Mesenchymal stem cell (in vitro differentiated cells and primary cell): Measurements from ENCODE around the gene TP53TG5.
A peak's percentile ranks its signal among the peaks of the same experiment; 100 is the strongest.
"Not testable (repeated sequence)": the region's sequence is repeated elsewhere in the genome, so short reads cannot be mapped to it uniquely, and the experiment has no call there.

Source experiments
- DNase-seq: peaks from one replicate; pipeline ENCODE4 v3.0.0-alpha.2; 2013
- H2AFZ ChIP-seq: one replicate; pipeline ENCODE4 v1.6.1; 2013; ENCODE audit warnings: low read depth, mild to moderate bottlenecking, control low read depth, inconsistent platforms, low read length, moderate library complexity
- H2AK5ac ChIP-seq: 2 replicates; pipeline ENCODE4 v1.6.1; 2013; ENCODE audit warnings: low read length, moderate library complexity, mild to moderate bottlenecking, inconsistent platforms; ENCODE audit not compliant: severe bottlenecking
- H2BK120ac ChIP-seq: one replicate; pipeline ENCODE4 v1.6.1; 2013; ENCODE audit warnings: low read depth, mild to moderate bottlenecking, inconsistent platforms, low read length, moderate library complexity
- H2BK12ac ChIP-seq, 2 experiments: one replicate each; pipeline ENCODE4 v1.6.1; 2013; ENCODE audit warnings: inconsistent platforms in 2 of 2, low read length in 2 of 2, mild to moderate bottlenecking in 2 of 2, moderate library complexity in 2 of 2, control low read depth in 1 of 2
- H2BK15ac ChIP-seq: one replicate; pipeline ENCODE4 v1.6.1; 2013; ENCODE audit warnings: mild to moderate bottlenecking, low read depth, inconsistent platforms; ENCODE audit not compliant: poor library complexity, severe bottlenecking
- H2BK5ac ChIP-seq: 2 replicates; pipeline ENCODE4 v1.6.1; 2013; ENCODE audit warnings: low read depth, mild to moderate bottlenecking, low read length, control low read depth, inconsistent platforms; ENCODE audit not compliant: poor library complexity, severe bottlenecking
- H3K14ac ChIP-seq, 2 experiments: one replicate each; pipeline ENCODE4 v1.6.1; 2013; ENCODE audit warnings: inconsistent platforms in 2 of 2, low read length in 2 of 2, control low read depth in 1 of 2, mild to moderate bottlenecking in 1 of 2, moderate library complexity in 1 of 2
- H3K18ac ChIP-seq, 2 experiments: one replicate each; pipeline ENCODE4 v1.6.1; 2013; ENCODE audit warnings: inconsistent platforms in 2 of 2, low read length in 2 of 2, control low read depth in 1 of 2, low read depth in 1 of 2, mild to moderate bottlenecking in 1 of 2
- H3K23ac ChIP-seq, 2 experiments: one replicate each; pipeline ENCODE4 v1.6.1; 2013; ENCODE audit warnings: inconsistent platforms in 2 of 2, low read length in 2 of 2, mild to moderate bottlenecking in 2 of 2, moderate library complexity in 2 of 2, control low read depth in 1 of 2
- H3K27ac ChIP-seq: 2 replicates; pipeline ENCODE4 v1.5.1; 2013; ENCODE audit warnings: mild to moderate bottlenecking, moderate library complexity, low read length, control low read depth, inconsistent platforms; ENCODE audit not compliant: poor library complexity, severe bottlenecking
- H3K27me3 ChIP-seq, 2 experiments: 2 replicates each; pipeline versions ENCODE4 v1.6.1 to v1.7.0; 2013; ENCODE audit warnings: low read length in 2 of 2, mild to moderate bottlenecking in 2 of 2, moderate library complexity in 2 of 2, control low read depth in 1 of 2, inconsistent platforms in 1 of 2; ENCODE audit not compliant: control insufficient read depth in 1 of 2, insufficient read depth in 1 of 2
- H3K36me3 ChIP-seq, 2 experiments: 2 replicates each; pipeline versions ENCODE4 v1.6.1 to v1.7.0; 2013; ENCODE audit warnings: low read length in 2 of 2, control low read depth in 1 of 2, inconsistent platforms in 1 of 2, low read depth in 1 of 2, mild to moderate bottlenecking in 1 of 2; ENCODE audit not compliant: insufficient read depth in 2 of 2, control insufficient read depth in 1 of 2
- H3K4ac ChIP-seq, 2 experiments: one replicate each; pipeline ENCODE4 v1.6.1; 2013; ENCODE audit warnings: inconsistent platforms in 2 of 2, low read length in 2 of 2, mild to moderate bottlenecking in 2 of 2, moderate library complexity in 2 of 2, control low read depth in 1 of 2, low read depth in 1 of 2
- H3K4me1 ChIP-seq: 2 replicates; pipeline ENCODE4 v1.6.1; 2013; ENCODE audit warnings: low read depth, low read length, control low read depth; ENCODE audit not compliant: control insufficient read depth, insufficient read depth
- H3K4me2 ChIP-seq: 2 replicates; pipeline ENCODE4 v1.6.1; 2013; ENCODE audit warnings: low read length, mild to moderate bottlenecking, inconsistent platforms; ENCODE audit not compliant: poor library complexity, severe bottlenecking
- H3K4me3 ChIP-seq, 2 experiments: 2 replicates each; pipeline versions ENCODE4 v1.5.1 to v1.7.0; 2013; ENCODE audit warnings: low read length in 2 of 2, mild to moderate bottlenecking in 2 of 2, control low read depth in 1 of 2, low read depth in 1 of 2; ENCODE audit not compliant: insufficient read depth in 1 of 2
- H3K79me1 ChIP-seq: replicated peaks from 2 replicates; pipeline ENCODE4 v1.6.1; 2013; ENCODE audit warnings: mild to moderate bottlenecking, control low read depth, low read length, inconsistent platforms; ENCODE audit not compliant: poor library complexity, severe bottlenecking
- H3K9ac ChIP-seq: 2 replicates; pipeline ENCODE4 v1.7.0; 2013; ENCODE audit warnings: mild to moderate bottlenecking, low read length, moderate library complexity
- H3K9me3 ChIP-seq: 2 replicates; pipeline ENCODE4 v1.7.0; 2013; ENCODE audit warnings: mild to moderate bottlenecking, low read length; ENCODE audit not compliant: control insufficient read depth
- H4K8ac ChIP-seq: one replicate; pipeline ENCODE4 v1.6.1; 2013; ENCODE audit warnings: inconsistent platforms, mild to moderate bottlenecking, low read length, moderate library complexity
- H4K91ac ChIP-seq: one replicate; pipeline ENCODE4 v1.6.1; 2013; ENCODE audit warnings: mild to moderate bottlenecking, low read length, inconsistent platforms
- WGBS: methylation state at CpG from one replicate; pipeline ENCODE4 v1.1.7; 2013; ENCODE audit warnings: mixed read lengths; 5-methylcytosine and 5-hydroxymethylcytosine counted together

The TP53TG5 gene

DNA sequence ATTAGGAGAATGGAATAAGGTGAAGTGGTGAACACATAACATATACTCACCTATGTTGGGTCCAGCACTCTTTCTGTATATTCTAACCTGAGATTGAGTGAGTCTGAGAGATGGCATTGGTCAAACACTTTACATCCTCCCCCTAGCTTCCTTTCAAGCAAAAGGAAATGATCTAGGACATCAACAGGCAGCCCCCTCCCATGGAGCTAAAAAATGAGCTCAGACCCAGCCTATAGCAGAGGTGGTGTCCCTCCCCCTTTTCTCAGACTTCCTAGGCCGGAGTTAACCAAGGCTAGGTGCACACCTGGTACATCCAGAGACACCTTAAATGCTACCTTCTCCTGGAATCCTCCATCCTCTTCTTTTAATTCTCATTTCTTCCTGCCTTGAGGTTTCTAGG lies 24.4 kb downstream of the TP53TG5 start:
- no peak overlapping the region for H3K9ac ChIP-seq
- 100% methylated on average over 1 of the region's 1 CpG for WGBS
- H3K4me1 ChIP-seq: peaks cover 10% of the 10 kb centered on the region
- H3K27ac ChIP-seq: no peak overlapping the region
- no peak for DNase-seq
- no peak overlapping the region for H2BK120ac ChIP-seq
- H2BK5ac ChIP-seq: no peak overlapping the region
- peak overlapping the region; percentile 88 for H2BK15ac ChIP-seq
- H3K4me2 ChIP-seq: no peak overlapping the region
- peak overlapping the region; percentile 62 for H2AK5ac ChIP-seq
- no peak overlapping the region for H3K23ac ChIP-seq
- H4K8ac ChIP-seq: no peak overlapping the region
- no peak overlapping the region for H3K14ac ChIP-seq
- H3K4ac ChIP-seq: peak overlapping the region in 1 of 2 experiments; percentile 78
- H3K36me3 ChIP-seq: no peaks in the 10 kb centered on the region
- peak overlapping the region in 1 of 2 experiments; percentile 30 for H3K18ac ChIP-seq
- H2BK12ac ChIP-seq: peak overlapping the region; percentile 2 to 78
- H3K27me3 ChIP-seq: no peaks in the 10 kb centered on the region
- no peaks in the 10 kb centered on the region for H3K9me3 ChIP-seq
- H2AFZ ChIP-seq: no peak overlapping the region
- no peaks in the 10 kb centered on the region for H3K79me1 ChIP-seq
- H4K91ac ChIP-seq: no peak overlapping the region
- H3K4me3 ChIP-seq: no peak overlapping the region

- Histone ChIP-seq H3K4me1 (peaks cover 6% of the 10 kb centered on the region), H4K8ac (no peak overlapping the region), H3K79me1 (no peaks in the 10 kb centered on the region), H2BK12ac (no peak overlapping the region), H2AK5ac (no peak overlapping the region), H3K4me2 (no peak overlapping the region), H3K9ac (no peak overlapping the region), H2BK15ac (no peak overlapping the region), H3K36me3 (no peaks in the 10 kb centered on the region), H3K4me3 (no peak overlapping the region), H3K4ac (no peak overlapping the region), H3K9me3 (no peaks in the 10 kb centered on the region), H2BK120ac (no peak overlapping the region), H2AFZ (no peak overlapping the region), H3K27me3 (no peaks in the 10 kb centered on the region), H3K23ac (no peak overlapping the region), H4K91ac (no peak overlapping the region), H3K14ac (no peak overlapping the region), H3K18ac (no peak overlapping the region), H2BK5ac (no peak overlapping the region), H3K27ac (no peak overlapping the region)
- DNase-seq: no peak
- 97% methylated on average over 1 of the region's 3 CpGs for WGBS
These were observed 25.4 kb downstream of the TP53TG5 start for GRCh38 chr20:45352729-45353128.

DNA sequence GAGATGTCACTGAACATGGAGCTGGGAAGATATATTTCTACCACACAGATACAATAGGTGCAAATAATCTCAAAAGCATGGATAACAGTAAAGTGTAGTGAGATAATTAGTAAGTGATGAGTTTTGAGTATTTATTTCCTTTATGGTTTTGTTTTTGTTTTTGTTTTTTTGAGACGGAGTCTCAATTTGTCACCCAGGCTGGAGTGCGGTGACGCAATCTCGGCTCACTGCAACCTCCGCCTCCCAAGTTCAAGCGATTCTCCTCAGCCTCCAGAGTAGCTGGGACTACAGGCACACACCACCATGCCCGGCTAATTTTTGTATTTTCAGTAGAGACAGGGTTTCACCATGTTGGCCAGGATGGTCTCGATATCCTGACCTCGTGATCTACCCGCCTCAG lies 27.3 kb downstream of the TP53TG5 start:
- H3K18ac ChIP-seq, H3K4me3 ChIP-seq, H2BK12ac ChIP-seq, H3K9ac ChIP-seq, H2BK5ac ChIP-seq, H3K9me3 ChIP-seq, H3K4ac ChIP-seq, H2AFZ ChIP-seq, H3K14ac ChIP-seq, H3K79me1 ChIP-seq, H2BK120ac ChIP-seq, H3K4me2 ChIP-seq, H3K27ac ChIP-seq, H3K27me3 ChIP-seq, H3K36me3 ChIP-seq, H4K8ac ChIP-seq, DNase-seq, H2BK15ac ChIP-seq, H2AK5ac ChIP-seq, H3K23ac ChIP-seq, H4K91ac ChIP-seq: not testable (repeated sequence)
- H3K4me1 ChIP-seq: peaks cover 10% of the 10 kb centered on the region
- 97% methylated on average over 8 of the region's 10 CpGs for WGBS

- 92% methylated on average over 1 of the region's 1 CpG for WGBS
- Histone ChIP-seq H3K9ac (no peak overlapping the region), H2BK5ac (no peak overlapping the region), H3K36me3 (no peaks in the 10 kb centered on the region), H3K9me3 (no peaks in the 10 kb centered on the region), H2AFZ (no peak overlapping the region), H3K4me1 (peaks cover 16% of the 10 kb centered on the region), H2BK120ac (no peak overlapping the region), H3K79me1 (no peaks in the 10 kb centered on the region), H2BK15ac (no peak overlapping the region), H4K91ac (no peak overlapping the region), H2AK5ac (no peak overlapping the region), H3K23ac (no peak overlapping the region), H3K27me3 (no peaks in the 10 kb centered on the region), H3K4me3 (no peak overlapping the region), H3K27ac (no peak overlapping the region), H4K8ac (no peak overlapping the region), H3K4me2 (no peak overlapping the region), H2BK12ac (no peak overlapping the region), H3K14ac (no peak overlapping the region), H3K18ac (no peak overlapping the region), H3K4ac (no peak overlapping the region)
- DNase-seq: no peak
These were observed 27.9 kb downstream of the TP53TG5 start for GRCh38 chr20:45350217-45350616.
